ENCODE results near the gene CFD.
"Not testable (repeated sequence)": the region's sequence is repeated elsewhere in the genome, so short reads cannot be mapped to it uniquely, and the experiment has no call there.

The CFD gene

DNA sequence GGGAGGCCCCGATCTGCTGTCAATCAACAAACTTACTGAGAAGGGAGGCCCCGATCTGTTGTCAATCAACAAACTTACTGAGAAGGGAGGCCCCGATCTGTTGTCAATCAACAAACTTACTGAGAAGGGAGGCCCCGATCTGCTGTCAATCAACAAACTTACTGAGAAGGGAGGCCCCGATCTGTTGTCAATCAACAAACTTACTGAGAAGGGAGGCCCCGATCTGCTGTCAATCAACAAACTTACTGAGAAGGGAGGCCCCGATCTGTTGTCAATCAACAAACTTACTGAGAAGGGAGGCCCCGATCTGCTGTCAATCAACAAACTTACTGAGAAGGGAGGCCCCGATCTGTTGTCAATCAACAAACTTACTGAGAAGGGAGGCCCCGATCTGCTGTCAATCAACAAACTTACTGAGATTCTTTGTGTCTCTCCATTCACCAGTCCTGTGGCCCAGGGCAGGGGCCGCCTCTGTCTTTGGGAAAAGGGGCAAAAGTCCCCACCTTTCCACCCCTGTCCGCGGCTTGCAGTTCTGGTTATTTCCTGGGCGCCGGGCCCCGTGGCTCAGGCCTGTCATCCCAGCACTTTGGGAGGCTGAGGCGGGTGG is 5.7 kb upstream of the CFD start:
- DNase-seq, result not testable (repeated sequence)

DNA sequence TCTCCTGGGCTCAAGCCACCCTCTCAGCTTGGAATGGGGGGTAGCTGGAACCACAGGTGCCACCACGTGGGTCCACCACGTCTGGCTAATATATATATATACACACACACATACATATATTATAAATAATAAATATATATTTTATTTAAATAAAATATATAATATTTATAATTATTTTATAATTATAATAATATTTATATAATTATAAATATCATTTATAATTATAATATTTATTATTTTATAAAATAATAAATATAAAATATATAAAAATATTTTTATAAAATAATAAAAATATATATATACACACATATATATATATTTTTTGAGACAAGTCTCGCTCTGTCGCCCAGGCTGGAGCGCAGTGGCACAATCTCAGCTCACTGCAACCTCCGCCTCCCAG is 4.9 kb upstream of the CFD start:
- DNase-seq, result no peak

DNA sequence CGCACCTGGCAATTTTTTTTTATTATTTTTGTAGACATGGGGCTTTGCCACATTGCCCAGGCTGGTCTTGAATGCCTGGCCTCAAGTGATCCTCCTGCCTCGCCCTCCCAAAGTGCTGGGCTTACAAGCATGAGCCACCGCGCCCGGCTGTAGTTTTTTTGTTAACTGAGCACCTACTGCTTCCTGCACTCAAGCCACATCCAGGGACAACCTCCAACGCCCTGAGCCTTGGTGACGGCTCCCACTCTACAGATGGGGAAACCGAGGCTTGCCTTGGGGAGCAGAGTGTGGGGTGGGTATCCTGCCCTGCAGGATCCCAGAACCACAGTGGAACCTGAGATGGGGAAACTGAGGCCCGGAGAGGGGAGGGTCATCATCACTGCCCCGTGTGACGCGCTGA is 4.3 kb upstream of the CFD start:
- no peak for DNase-seq

DNA sequence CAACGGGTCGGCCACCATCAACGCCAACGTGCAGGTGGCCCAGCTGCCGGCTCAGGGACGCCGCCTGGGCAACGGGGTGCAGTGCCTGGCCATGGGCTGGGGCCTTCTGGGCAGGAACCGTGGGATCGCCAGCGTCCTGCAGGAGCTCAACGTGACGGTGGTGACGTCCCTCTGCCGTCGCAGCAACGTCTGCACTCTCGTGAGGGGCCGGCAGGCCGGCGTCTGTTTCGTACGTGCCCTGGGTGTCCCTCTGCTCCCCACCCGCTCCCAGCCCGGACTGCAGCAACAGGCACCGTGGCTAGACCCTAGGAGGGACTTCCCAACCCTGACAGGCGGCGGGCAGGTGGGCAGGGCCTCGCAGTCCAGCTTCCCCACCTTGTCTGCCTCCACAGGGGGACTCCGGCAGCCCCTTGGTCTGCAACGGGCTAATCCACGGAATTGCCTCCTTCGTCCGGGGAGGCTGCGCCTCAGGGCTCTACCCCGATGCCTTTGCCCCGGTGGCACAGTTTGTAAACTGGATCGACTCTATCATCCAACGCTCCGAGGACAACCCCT is 3.8 kb upstream of the CFD start:
- no peak for DNase-seq

DNA sequence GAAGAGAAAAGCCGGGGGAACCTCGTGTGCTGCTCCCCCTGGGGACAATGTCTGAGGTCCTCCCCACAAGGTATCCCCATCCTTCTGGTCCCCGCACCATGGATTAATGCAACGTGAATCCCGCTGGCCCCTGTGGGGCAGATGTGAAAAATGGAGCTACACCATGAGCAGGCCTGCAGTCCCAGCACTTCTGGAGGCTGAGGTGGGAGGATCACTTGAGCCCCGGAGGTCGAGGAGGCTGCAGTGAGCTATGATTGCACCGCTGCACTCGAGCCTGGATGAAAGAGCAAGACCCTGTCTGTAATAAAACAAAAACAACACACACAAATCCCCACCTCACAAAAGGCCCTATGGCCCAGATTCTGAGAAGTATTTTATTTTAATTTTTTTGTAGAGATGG is 1.2 kb upstream of the CFD start:
- DNase-seq, result no peak

DNA sequence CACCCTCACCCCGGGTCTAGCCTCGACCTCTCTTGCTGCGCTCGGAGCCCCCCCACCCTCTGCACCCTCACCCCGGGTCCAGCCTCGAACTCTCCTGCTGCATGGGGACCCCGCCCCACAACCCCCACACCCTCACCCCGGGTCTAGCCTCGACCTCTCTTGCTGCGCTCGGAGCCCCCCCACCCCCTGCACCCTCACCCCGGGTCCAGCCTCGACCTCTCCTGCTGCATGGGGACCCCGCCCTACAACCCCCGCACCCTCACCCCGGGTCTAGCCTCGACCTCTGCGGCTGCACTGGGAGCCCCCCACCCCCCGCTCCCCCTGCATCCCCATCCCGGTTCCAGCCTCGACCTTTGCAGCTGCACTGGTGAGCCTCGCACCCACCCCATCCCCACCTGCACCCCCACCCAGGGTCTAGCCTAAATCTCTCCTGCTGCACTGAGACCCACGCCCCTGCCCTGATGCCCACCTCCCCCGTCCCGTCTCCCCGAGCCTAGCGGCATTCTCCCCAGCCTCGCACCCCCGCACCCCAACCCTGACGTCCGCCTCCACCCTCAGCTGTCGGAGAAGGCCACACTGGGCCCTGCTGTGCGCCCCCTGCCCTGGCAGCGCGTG is 1.8 kb downstream of the CFD start:
- DNase-seq, result no peak

DNA sequence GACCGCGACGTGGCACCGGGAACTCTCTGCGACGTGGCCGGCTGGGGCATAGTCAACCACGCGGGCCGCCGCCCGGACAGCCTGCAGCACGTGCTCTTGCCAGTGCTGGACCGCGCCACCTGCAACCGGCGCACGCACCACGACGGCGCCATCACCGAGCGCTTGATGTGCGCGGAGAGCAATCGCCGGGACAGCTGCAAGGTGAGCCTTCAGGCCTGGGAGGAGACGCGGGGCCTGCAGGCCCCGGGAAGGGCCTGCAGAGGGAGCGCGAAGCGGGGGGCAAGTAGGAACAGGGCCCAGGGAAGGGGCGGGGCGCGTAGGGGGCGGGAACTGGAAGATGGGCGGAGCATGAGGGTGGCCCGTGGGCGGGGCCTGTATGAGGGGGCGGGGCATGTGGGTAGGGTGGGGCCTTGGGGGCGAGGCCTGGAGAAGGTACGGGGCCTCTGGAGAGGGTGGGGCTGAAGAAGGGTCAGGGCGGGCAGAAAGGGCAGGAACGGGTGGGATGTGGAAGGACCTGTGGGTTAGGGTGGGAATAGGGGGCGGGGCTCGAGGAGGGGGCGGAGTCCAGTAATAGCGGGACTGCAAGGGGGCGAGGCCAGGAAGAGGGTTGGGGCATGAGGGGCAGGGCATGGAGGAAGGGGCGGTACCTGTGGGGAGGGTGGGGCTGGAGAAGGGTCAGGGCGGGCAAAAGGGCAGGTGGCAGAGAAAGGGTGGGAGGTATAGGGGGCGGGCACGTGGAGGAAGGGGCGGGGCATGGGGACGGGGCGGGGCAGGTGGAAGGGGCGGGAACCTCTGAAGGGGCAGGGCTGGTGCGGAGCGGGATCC is 2.5 kb downstream of the CFD start:
- peak; percentile 76 to 80 for DNase-seq

DNA sequence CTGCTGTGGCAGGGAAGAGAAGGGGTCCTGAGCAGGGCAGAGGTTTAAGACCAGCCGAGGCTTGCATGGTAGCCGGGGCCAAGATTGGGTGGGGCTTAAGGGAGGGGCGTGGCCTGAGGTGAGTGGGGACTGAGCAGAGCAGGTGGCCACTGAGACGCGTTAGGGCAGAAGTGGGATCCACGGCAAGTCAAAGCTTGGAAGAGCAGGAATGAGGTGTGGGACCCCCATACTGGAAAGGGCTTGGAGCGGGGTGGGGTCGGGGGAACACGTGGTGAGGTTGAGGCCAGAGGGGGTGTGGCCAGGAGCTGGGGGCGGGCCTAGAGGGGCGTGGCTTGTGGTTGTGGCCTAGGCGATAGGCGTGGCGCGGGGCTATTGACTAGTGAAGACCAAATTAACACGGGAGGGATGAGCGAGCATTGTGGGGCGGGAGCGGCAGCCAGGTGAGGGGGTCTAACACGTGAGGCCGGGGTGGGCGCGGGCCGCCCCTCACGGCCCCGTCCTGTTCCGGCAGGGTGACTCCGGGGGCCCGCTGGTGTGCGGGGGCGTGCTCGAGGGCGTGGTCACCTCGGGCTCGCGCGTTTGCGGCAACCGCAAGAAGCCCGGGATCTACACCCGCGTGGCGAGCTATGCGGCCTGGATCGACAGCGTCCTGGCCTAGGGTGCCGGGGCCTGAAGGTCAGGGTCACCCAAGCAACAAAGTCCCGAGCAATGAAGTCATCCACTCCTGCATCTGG is 3.3 kb downstream of the CFD start:
- DNase-seq, result peak in 1 of 2 experiments; percentile 37

DNA sequence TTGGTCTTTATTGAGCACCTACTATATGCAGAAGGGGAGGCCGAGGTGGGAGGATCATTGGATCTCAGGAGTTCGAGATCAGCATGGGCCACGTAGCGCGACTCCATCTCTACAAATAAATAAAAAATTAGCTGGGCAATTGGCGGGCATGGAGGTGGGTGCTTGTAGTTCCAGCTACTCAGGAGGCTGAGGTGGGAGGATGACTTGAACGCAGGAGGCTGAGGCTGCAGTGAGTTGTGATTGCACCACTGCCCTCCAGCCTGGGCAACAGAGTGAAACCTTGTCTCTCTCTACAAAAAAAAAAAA is 3.8 kb downstream of the CFD start:
- no peak for DNase-seq

DNA sequence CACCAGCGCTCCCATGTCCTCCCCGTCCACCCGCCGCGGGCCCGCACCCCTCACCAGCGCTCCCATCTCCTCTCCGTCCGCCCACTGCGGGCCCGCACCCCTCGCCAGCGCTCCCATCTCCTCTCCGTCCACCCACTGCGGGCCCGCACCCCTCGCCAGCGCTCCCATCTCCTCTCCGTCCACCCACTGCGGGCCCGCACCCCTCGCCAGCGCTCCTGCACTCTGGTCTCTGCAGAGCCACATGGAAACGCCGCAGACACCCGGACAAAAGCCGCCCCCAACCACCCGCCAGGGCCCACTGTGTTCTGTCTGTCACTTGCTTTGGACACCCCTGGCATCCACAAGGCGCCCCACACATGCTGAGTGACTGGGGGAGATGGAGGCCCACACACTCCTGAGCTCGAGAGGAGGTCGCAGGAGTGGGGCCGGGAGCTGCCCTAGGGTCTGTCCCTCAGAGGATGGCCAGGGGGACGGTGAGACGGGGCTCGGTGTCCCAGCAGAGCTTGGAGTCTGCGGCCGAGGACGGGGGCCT is 7.4 kb downstream of the CFD start:
- DNase-seq, result no peak

DNA sequence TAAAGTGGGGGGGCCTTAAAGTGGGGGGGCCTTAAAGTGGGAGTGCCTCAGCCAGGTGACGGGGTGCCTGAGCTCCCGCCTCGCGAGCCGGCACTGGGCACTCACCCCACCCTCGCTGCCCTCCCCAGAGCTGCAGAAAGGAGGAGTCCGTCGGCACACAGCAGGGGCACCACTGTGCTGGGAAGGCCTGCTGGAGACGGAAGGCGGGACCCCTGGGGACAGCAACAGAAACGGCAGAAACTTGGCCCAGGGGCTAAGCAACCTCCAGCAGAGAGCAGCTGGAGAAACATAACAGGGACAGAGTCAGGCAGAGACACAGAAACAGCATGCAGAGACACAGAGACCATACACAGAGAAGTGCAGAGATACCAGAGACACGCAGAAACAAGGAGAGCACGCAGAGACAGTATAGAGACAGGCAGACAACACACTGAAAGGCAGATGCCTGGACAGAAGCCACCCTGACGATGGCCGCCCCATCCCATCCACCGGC is 7.9 kb downstream of the CFD start:
- DNase-seq, result no peak

DNA sequence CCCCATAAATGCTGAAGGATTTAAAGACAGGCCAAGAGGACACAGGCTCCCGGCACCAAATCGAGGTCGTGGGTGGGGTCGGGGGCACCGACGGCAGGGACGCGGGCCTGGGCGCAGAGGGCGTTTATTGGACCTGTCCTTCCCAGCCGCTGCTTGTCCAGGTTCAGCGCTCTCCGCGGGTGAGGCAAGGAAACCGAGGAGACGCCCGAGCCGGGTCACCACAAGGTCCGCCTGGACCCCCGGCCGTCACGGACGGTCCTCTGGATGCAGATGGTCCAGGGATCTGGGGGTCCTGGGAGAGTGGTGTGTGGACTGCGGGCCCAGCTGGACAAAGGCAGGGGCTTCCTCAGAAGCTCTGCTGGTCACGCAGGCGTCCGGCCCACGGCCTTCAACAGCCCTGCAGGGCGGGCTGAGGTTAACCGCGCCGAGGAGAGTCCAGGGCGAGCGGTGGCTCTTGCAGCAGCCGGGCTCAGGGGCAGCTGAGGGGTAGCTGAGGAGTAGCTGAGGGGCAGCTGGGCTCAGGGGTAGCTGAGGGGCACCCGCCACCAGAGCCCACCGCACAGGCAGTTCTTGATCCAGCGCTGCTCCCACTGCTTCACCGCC is 8.5 kb downstream of the CFD start:
- no peak for DNase-seq

DNA sequence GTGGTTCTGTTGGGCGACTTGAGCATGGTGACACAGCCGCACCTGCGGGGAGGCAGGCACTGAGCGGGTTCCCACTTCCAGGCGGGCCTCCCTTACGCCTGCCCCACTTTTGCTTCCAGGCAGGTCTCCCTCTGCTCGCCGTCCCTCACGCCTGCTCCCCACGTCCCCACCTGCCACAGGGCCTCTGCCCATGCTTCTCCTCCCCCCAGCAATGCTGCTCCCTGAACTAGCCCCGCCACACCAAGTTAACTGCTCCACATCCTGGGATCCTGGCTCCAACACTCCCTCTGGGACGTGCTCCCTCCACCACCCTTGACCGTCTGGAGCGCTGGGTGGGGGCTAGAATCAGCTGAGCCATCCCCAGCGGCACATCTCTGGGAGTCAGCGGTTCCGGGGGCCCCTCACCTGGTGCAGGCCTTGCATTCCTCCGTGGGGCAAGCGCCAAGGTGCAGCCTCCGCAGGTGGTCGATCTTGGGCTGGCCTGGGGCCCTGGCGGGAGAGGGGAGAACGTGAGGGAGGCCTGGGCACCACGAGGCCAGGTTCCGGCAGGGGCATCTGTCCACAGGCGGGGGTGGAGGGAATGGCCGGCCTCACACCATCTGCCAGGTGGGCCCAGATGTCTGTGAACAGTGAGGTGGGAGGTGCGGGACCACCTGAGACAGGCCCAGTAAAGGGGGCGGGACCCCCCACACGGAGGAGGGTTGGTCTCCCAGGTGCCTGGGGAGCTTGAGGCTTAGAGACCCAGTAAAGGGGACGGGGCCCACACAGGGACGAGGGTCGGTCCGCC is 9.2 kb downstream of the CFD start:
- DNase-seq, result no peak

DNA sequence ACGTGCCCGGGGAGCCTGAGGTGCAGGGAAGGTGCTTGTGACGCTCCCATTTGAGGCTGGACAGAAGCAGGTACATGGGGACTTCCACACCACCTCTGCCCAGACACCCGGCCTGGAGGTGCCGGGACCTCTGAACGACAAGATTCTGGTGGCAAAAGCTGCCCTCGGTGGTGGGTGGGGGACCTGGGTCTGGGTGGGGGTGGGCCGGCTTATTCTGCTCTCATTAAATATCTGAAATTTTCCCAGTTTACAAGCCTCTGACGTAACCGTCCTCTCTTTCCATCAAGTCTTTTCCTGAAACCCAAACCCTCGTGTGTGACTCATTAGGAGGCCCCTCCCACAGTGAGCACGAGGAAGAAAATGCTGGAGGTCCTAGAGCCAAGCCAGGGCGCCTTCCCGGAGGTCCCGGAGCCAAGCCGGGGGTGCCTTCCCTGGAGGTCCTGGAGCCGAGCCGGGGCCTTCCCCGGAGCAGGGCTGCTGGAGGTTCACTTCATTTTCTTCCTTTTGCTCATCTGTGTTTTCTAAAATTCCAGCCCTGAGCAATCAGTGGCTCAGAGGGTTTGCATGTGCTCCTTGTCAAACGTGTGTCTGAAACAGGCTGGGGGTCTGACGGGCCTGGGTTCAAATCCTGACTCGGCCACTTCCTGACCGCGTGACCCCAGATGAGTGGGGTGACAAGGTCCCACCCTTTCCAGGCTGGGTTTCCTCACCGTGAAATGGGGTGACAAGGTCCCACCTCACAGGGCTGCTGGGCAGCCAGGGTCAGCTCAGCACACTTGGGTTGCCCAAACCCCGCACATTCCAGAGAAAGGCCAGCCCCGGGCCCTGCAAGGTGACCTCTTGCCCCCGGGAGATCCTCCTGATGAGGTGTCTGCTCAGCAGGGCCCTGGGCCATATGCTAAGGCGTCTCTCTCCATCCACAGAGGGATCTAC is 10.0 kb downstream of the CFD start:
- DNase-seq, result no peak

DNA sequence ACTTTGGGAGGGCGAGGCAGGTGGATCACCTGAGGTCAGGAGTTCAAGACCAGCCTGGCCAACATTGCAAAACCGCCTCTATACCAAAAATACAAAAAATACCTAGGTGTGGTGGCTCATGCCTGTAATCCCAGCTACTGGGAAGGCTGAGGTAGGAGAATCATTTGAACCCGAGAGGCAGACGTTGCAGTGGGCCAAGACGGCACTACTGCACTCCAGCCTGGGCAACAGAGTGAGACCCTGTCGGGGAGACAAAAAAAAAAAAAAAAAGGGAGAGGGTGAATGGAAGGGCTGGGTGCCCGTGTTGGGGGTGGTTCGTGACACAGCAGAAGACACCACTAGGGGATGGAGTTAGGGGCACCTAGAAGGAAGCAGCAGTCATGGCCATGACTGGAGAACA is 10.8 kb downstream of the CFD start:
- DNase-seq, result no peak

DNA sequence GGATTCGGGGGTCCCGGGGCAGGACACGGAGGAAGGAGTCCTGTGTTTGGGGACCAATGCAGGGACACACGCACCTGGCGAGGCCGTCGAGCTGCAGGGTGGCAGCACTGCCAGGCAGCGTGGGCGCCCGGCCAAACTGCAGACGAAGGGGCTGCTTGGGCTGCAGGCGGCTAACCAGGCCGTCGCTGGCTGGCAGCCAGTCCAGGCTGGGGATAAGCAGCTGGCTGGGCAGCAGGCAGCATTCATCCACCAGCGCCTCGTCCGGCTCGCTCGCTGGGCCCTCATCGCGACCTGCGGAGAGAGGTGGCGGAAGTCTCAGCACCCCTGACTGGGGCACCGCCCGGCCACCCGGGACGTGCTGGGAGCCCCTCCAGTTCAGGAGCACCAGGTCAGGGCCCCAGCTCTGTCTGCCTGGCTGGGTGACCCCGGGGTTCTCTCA is 11.5 kb downstream of the CFD start:
- peak; percentile 80 to 95 for DNase-seq

DNA sequence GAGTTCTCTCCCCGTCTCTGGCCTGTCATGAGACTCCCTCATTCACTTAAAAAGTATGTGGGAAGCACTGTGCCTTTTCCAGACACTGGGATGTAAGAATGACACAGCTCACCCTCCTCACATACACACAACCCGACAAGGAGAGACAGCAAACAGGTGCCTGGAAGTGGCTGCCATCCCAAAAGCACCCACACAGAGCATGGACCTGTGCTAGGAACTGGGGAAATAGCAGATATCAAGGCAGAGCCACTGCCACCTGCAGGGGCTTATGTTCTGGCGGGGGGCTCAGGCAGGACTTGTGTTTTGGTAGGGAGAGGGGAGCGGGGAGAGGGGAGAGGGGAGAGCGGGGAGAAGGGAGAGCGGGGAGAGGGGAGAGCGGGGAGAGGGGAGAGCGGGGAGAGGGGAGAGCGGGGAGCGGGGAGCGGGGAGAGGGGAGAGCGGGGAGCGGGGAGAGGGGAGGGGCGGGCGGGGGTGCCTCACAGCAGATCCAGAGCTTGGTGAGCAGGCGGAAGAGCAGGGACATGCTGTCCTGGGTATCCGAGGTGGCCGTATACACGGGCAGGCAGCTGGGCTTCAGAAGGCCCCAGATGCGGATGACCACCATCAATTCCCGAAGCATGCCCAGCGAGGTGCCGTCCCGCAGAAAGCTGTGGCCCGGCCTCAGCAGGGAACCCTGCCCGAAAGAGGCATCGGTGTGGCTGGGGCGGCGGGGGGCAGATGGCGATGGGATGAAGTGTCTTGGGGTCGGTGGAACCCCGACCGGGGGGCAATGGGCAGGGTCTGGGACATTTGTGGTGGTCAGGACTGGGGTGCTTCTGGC is 12.2 kb downstream of the CFD start:
- DNase-seq, result no peak

DNA sequence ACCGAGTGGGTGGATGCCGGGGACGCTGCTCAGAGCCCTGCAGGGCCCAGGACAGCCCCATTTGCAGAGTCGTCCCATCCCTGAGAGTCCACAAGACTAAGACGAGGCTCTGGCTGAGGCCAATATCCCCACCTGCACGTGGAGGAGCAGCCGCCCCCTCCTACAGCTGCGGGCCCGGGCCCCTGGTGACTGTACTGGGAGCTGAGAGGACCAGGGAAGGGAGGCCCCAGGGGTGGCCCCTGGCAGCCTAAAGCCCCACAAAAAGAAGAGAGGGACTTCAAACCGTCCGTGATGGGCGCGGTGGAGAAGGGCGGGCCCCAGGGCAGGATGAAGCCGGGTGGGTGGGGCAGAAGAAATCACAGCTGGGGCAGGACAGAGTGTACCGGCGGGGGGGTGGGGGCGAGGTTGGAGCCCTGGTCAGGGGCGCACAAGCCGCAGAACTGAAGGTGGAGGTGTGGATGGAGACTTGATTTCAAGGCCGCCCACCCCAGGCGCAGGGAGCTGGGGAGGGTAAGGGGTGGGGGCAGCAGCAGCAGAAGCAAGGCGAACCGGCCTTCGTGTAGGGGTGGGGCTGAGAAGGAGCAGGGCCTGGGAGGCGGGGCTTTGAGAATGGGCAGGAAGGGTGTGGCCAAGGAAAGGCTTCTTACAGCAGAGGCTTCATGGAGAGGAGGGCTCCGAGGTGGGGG is 12.9 kb downstream of the CFD start:
- no peak for DNase-seq

DNA sequence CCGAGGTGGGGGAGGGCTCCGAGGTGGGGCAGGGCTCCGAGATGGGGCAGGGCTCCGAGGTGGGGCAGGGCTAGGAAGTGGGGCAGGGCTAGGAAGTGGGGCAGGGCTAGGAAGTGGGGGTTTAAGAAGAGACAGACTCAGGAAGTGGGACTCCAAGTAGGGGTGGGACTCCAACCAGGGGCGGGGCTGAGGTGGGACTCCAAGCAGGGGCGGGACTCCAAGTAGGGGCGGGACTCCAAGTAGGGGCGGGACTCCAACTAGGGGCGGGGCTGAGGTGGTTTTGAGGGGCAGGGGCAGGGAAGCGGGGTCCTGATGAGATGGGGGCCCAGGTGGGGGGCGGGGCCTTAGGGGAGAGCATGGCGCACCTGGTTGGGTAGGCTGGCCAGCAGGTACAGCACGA is 13.6 kb downstream of the CFD start:
- DNase-seq, result no peak

All from SHP77 (cell line).